Mucosa of descending colon (tissue), 3 donors: ENCODE data around the gene BRME1. TPM values are rescaled to one million over a fixed set of nuclear protein-coding genes. Genes with fewer than 3 reads are reported as not detected.
"Not testable (repeated sequence)": the region's sequence is repeated elsewhere in the genome, so short reads cannot be mapped to it uniquely, and the experiment has no call there.

Experiments used
- ATAC-seq: fragments of 200-7000 bp; cut with Tn5 transposase; one replicate; pipeline ENCODE4 v1.9.1; 2020; ENCODE audit warnings: mild to moderate bottlenecking, moderate library complexity
- DNase-seq, 3 donors: peaks; one replicate each; pipeline ENCODE4 v3.0.0-alpha.2; 2020
- H3K36me3 ChIP-seq: fragments of 200-600 bp; one replicate; pipeline ENCODE4 v1.8.0; 2021; ENCODE audit warnings: low read depth, mild to moderate bottlenecking
- H3K4me1 ChIP-seq: fragments of 200-600 bp; one replicate; pipeline ENCODE4 v1.8.0; 2021; ENCODE audit warnings: low read depth, mild to moderate bottlenecking
- H3K4me3 ChIP-seq: fragments of 200-600 bp; one replicate; pipeline ENCODE4 v1.8.0; 2021; ENCODE audit warnings: mild to moderate bottlenecking
- H3K9me3 ChIP-seq: fragments of 200-600 bp; one replicate; pipeline ENCODE4 v1.8.0; 2021; ENCODE audit warnings: mild to moderate bottlenecking
- intact Hi-C, 2 donors: fragments of 100-400 bp; cut with DNase I in 1 of 2; cut with micrococcal nuclease in 1 of 2; formaldehyde crosslinking; loops; one replicate each; pipeline versions ENCODE4 v1.11.0 to v1.11.1; 2022; cut with DNase I, micrococcal nuclease
- total RNA-seq, 3 donors: library from RNA; stranded (reverse); fragmentation: NEBNext Ultra II Directional in 2 of 3; extraction: Animal tissue kit (Norgen Biotek cat#: 25700) in 2 of 3; gene quantifications; one replicate each; pipeline versions ENCODE4 v1.2.1 to v1.2.4, GENCODE V29; 2021 to 2023
- TF ChIP-seq, protein P1 (sequence below): fragments of 200-600 bp; IDR thresholded peaks from one replicate; pipeline ENCODE4 v1.8.0; 2022; ENCODE audit warnings: antibody characterized with exemption, mild to moderate bottlenecking
- donor health status: DM: no; HTN: no; CAD: no; lungs with moderate emphysema.
- donor health status: DM: no; HTN: no; CAD: no.
- donor health status: DM: no; HTN: yes; CAD: no.

BRME1 gene
- total RNA-seq, 3 donors from 2014 or later: 5.5 to 12.9 (median 10.8) TPM

DNA sequence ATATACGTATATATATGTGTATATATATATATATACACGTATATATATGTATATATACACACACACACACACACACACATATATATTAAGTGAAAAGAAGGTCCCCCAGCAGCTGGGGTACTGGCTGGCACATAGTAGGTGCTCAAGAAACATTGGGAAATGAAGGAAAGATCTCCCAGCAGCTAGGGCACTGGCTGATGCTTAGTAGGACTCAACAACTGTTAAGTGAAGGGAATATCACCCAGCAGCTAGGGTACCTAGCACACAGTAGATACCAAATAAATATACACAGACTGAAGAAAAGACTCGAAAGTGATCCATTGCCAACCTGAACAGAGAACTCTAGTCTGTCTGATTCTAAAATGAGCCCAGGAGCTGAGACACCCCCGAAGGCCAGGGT is 20.1 kb upstream of the BRME1 start:
- Histone ChIP-seq H3K4me1 (no peaks in the 10 kb centered on the region), H3K4me3 (no peak overlapping the region), H3K9me3 (no peaks in the 10 kb centered on the region), H3K36me3 (no peaks in the 10 kb centered on the region)
- DNase-seq (no peak), ATAC-seq (no peak)
- intact Hi-C loops: no loop called here
- TF ChIP-seq, protein P1, sequence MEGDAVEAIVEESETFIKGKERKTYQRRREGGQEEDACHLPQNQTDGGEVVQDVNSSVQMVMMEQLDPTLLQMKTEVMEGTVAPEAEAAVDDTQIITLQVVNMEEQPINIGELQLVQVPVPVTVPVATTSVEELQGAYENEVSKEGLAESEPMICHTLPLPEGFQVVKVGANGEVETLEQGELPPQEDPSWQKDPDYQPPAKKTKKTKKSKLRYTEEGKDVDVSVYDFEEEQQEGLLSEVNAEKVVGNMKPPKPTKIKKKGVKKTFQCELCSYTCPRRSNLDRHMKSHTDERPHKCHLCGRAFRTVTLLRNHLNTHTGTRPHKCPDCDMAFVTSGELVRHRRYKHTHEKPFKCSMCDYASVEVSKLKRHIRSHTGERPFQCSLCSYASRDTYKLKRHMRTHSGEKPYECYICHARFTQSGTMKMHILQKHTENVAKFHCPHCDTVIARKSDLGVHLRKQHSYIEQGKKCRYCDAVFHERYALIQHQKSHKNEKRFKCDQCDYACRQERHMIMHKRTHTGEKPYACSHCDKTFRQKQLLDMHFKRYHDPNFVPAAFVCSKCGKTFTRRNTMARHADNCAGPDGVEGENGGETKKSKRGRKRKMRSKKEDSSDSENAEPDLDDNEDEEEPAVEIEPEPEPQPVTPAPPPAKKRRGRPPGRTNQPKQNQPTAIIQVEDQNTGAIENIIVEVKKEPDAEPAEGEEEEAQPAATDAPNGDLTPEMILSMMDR: no peak

- intact Hi-C loops: no loop called here
- ATAC-seq (no peak), DNase-seq (no peak)
- no peaks in the 10 kb centered on the region for H3K9me3 ChIP-seq
- no peak overlapping the region for H3K4me3 ChIP-seq
- H3K36me3 ChIP-seq: peaks cover 7% of the 10 kb centered on the region
- TF ChIP-seq, protein P1: no peak
- H3K4me1 ChIP-seq: no peaks in the 10 kb centered on the region
Observed at GRCh38 chr19:13923194-13923987, 17.5 kb upstream of the BRME1 start.

GRCh38 chr19:13922118-13922517 is 16.2 kb upstream of the BRME1 start:
- ATAC-seq, H3K4me3 ChIP-seq, DNase-seq, H3K36me3 ChIP-seq, H3K9me3 ChIP-seq, H3K4me1 ChIP-seq, intact Hi-C loops: not testable (repeated sequence)

- DNase-seq (no peak), ATAC-seq (peak; percentile 71)
- TF ChIP-seq, protein P1: no peak
- peaks cover 7% of the 10 kb centered on the region for H3K36me3 ChIP-seq
- H3K9me3 ChIP-seq: no peaks in the 10 kb centered on the region
- no peaks in the 10 kb centered on the region for H3K4me1 ChIP-seq
- intact Hi-C loops: no loop called here
- no peak overlapping the region for H3K4me3 ChIP-seq
Observed at GRCh38 chr19:13920940-13921747, 15.2 kb upstream of the BRME1 start.

- intact Hi-C loops: no loop called here
- H3K36me3 ChIP-seq: peaks cover 8% of the 10 kb centered on the region
- TF ChIP-seq, protein P1: no peak
- no peaks in the 10 kb centered on the region for H3K9me3 ChIP-seq
- no peaks in the 10 kb centered on the region for H3K4me1 ChIP-seq
- ATAC-seq (no peak), DNase-seq (no peak)
- no peak overlapping the region for H3K4me3 ChIP-seq
Observed at GRCh38 chr19:13920524-13920923, 14.6 kb upstream of the BRME1 start.
